T follicular helper cell (primary cell): ENCODE results near the gene CSTF1.

Experiments
- DNase-seq: peaks from one replicate; pipeline ENCODE4 v3.0.0-alpha.2; 2020; ENCODE audit warnings: low read depth

CSTF1 gene

DNA sequence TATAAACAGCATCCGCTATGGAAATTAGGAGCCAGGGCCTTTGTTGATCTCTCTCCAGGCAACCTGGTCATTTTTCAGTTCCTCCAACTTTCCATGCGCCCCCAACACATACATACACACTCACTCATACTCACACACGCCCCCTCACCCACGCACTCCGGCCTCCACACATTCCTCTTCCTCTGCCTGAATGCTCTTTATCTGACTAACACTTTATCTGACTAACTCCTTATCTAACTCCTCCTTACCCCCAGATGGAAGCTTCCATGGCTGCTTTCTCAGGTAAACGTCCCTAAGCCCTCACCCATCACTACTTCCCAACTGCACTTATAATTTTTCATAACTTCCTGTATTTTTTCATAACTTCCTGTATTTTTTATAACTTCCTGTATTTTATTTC, 37.1 kb downstream of the CSTF1 start:
- DNase-seq, result no peak

DNA sequence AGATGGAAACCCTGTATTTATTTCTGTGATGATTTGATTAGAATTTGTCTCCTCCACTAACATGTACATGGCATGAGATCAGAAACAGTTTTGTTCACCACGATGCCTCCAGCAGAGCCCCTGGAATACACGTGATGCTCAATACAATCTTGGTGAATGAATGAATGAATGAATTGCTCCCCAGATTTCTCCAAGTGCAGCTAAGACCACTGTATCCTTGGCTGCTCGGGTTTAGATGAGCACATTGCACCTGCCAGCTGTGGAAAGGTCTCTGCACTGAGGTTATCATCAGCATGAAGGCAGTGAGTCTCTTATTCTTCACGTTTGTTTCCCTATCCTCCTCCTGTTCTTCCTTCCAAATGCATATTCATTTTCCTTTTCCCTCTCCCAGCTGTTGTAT, 37.5 kb downstream of the CSTF1 start:
- DNase-seq, result no peak

DNA sequence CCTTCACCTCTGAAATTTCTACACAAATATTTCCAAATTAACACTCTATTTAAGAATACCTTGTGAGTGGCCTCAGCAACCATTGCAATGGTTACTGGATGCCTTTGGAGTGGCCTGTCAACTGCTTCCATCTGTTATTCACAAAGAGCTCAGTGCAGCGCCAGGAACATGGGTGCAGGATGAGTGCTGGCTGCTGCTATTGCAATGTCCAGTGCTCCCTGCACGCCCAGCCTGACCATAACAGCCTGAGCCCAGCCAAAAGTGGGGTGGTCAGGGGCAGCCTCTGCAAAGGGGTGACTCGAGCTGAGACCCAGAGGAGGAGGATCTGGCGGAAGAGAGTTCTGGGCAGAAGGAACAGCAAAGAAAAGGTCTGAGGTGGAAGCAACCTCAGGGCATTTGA, 38.0 kb downstream of the CSTF1 start:
- DNase-seq, result no peak

DNA sequence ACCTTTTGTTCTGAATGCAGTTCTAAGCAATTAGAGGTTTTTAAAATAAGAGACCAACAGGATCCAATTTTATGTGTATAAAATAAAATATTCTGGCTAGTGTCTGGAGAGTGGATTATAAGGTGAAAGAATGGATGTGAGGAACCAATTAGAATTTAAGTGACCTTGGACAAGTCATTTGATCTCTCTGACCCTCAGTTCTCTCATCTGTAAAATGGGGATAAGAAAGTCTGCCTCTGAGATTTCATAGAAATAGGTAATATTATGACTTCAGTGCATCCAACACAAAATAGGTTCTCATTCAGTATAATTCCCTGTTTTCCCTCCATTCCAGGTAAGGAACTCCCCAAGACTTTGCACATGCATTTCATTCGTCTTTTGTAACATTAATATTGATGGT, 38.5 kb downstream of the CSTF1 start:
- no peak for DNase-seq

DNA sequence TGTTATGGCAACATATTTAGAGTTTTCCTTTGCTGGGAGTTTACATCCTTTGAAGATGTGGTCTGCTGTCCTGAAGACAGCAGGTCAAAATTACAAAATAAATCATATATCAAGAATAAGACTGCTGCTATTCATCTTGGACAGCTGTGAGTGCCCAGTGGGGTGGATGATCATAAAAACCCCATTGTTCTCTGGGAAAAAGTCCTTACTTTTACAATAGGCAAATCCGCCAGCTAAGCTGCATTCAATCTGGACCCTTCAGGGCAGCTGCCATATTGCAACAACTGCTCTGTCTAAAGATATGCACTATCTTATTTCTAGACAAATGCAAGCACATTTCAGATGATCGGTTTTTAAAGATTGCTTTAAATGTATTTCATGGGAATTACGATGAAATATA, 39.0 kb downstream of the CSTF1 start:
- DNase-seq, result no peak

DNA sequence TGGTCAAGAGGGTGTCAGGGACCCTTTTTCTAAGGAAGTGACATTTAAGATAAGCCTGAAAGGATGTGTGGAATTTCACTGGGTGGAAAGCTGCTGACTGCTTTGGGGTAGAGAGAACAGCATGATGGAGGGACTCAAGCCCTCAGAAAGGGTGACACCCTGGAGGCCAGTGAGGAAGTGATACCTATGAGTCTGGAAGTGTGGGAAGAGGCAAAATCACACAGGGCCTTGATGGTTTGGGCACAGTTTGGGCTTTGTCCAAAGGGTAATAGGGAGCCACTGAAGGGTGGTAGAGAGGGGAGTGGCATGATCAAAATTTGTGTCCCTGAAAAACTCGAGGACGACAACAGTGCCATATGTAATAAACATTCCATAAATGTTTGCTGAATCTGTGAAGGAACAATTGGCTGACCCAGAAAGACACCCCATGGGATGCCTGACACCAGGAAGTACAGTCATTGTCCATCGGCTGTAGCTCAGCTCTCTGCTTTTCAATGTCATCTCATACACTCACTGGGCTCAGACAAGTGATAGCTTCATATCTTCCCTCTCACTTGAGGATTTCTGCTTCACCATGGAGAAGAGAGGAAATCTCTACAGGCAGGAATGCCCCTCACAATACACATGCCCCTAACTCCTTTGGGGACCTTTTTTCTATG, 40.9 kb downstream of the CSTF1 start:
- DNase-seq, result no peak

DNA sequence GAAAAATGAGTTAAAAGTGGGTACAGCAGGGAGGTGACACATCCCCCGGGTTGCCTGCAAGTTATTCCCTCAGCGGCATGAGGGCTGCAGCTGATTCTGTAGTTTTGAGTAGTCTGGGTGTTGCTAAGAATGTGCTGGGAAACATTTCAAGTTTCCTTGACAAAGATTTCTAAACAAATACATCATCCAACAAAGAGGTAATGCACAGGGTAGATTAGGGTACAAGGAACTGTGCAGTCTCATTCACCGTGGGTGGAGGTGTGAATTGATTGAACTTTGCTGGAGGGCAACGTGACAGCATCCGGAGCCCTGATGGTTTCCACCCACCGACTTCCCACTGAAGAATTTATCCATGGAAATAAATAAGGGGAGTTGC, 41.4 kb downstream of the CSTF1 start:
- no peak for DNase-seq

DNA sequence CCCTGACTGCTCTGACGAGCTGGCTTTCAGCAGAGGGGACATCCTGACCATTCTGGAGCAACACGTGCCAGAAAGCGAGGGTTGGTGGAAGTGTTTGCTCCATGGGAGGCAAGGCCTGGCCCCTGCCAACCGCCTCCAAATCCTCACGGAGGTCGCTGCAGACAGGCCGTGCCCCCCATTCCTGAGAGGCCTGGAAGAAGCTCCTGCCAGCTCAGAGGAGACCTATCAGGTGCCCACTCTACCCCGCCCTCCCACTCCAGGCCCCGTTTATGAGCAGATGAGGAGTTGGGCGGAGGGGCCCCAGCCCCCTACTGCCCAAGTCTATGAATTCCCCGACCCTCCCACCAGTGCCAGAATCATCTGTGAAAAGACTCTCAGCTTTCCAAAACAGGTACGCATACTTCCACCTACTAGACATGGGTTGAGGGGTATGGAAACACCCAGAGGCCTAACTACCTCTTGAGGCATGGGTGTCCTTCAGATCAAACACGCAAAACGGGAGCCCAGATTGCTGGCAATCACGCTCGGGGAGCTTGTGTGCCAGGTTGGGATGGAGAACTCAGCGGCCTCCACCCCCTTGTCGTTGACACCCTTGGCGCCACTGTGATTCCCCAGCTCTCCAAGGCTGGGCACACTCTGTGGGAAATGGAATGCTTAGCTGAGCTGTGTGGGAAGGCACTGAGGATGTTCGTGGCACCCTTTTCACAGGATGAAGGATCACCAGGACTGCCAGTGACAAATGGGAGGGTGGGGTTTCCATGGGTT, 44.9 kb downstream of the CSTF1 start:
- DNase-seq, result no peak

DNA sequence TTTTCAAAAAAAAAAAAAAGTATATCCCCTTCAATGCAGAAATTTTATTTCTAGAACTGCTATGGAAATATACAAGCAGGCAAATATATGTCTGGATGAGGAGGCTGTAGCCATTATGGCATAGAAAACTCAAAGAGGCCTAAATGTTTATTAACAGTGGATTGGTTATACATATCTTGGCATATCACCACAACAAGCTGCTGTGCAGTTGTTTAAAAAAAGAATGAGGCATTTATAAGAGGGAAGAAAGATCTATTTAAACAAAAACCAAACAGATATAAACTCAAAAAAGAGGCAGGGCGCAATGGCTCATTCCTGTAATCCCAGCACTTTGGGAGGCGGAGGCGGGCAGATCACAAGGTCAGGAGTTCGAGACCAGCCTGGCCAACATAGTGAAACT, 45.8 kb downstream of the CSTF1 start:
- DNase-seq, result no peak

DNA sequence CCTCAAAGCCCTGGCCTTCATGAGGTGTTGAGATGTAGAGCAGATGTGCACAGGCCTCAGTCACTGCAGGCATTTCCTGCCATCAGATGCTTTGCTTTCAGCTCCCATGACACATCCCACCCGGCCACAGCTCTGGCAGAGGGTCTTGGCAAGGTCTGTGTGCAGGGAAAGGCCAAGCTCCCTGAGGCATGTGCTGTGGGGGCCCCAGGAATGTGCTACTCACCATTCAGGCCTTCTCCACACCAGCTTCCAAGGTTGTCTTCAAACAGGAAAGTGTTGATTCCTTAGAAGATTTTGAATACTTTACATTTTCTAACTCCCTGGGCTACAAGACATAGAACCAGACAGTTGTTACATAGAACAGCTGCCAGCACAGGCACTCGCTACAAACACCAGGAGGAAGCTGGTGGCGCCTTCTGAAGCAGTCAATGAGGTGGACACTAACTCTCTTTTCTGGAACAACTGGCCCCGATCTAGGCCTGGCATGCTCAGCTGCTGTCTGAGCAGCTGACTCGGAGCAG, 47.4 kb downstream of the CSTF1 start:
- DNase-seq, result no peak

DNA sequence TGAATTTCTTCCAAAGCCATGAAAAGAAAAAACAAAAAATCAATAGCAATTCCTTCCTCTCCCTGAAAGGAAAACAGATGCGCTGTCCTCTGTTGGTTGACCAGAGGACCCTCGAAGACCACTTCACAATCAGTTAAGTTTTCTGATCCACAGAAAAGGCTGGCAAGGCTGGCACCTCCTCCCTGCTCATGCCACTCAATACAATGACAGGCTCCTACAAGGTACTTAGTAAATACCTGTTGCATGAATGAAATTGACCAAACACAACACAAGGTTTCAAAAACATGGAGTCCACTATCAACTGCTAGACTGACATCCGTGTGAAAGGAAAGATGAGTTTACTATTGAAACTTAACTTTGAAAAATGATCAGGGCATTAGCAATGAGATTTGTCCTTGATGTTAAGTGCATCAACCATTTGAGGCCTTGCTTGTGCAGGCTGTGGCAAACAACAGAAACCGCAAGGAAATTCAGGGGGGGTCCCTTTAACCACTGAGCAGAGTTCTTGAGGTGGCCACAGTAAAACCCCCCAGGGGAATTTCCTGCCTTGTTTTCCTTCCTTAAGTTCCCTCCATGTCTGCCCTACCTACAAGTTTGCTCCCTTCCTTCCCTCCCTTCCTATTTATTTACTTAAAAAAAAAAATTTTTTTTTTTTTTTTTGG, 48.0 kb downstream of the CSTF1 start:
- DNase-seq, result peak; percentile 8

DNA sequence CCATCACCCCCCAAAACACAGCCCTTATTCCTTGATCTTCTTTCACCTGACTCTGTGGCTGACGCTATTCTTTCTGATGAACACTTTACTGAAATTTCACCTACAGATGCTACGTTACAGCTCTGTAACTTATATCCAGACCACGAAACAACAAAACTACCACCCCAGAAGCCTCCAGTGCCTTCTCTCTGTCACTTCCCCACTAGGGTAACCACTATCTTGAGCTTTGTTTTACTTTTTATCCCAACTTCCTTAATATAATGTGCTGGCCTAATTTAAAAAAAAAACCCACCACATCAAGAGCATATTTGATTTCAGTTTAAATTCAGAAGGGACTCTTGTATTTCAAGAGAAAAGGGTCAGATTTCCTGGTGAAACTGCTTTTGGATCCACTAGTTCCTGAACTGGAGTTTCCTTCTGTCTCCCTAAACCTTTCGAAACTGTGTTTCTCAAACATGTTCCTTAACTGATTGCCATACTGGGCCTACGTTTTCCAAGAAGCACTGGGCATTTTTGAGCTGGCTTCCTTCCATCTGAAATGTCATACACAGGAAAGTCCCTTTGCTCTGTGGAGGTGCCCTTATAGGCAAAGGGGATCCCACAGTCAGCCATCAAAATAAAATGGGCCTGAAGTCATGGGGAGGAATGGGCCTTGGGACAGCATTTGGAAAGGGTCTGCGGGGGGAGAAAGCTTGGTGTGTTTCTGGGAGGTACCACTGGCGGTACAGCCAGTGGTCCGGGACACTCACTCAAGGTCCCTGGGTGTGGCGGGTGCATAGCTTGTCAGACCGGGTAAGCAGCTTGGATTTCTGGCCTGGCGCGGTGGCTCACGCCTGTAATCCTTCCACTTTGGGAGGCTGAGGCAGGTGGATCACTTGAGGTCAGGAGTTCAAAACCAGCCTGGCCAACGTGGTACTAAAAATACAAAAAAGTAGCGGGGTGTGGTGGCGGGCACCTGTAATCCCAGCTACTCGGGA, 50.2 kb downstream of the CSTF1 start:
- DNase-seq, result no peak

DNA sequence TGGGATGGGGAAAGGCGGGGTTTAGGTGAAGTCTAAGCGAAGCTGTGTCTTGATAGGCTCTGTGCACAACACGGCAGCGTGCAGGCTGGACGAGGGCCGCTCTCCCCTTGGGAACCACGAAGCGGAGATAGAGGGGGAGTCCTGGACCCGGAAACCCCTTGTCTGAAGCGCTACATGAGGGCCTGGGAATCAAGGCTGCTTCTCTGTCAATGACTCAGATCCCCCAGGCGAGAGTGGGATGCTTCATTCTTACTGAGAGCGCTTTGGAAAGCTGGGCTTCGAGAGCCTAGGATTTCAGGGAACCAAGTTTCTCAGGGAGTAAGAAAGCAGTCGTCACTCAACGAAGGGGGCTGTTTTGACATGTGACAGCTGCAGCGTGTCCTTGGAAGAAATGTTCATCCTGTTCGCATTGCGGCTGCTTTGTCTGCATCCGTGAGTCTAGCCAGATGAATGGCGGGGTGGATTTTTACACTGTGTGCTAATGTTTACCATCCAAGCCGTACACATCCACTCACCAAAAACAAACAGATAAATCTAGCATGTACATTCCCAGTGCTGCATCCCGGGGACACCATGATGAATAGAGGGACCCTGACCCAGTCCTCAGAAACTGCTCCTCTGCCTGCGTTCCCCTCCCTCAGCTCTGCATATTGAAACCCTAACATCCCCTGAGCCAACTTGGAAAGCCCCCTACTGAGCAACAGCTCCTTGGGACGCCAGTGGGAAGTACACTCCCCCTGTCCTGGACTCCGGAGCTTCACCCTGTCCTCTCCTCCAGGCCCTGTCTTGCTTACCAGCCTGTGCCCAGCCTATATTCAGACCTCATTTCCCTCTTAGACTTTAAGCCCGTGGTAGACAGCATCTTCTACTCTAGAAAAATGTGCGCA, 51.5 kb downstream of the CSTF1 start:
- no peak for DNase-seq

DNA sequence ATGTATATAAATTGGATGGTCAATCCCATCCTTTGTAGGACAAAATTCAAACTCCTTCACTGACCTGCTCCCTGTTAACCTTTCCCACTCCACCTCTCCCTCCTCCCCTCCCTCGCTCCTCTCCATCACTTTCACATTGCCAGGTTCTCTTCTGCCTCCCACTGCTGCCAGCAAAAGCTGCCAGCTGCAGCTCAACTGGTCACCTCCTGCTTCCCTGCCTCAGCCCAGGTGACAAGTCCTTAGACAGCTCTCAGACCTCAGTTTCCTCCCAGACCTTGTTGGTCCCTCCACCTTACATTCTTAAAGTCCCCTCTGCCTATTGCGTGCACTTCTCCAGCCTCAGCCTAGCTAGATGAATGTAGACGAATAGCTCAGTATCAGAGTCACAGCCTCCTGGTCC, 52.7 kb downstream of the CSTF1 start:
- no peak for DNase-seq

DNA sequence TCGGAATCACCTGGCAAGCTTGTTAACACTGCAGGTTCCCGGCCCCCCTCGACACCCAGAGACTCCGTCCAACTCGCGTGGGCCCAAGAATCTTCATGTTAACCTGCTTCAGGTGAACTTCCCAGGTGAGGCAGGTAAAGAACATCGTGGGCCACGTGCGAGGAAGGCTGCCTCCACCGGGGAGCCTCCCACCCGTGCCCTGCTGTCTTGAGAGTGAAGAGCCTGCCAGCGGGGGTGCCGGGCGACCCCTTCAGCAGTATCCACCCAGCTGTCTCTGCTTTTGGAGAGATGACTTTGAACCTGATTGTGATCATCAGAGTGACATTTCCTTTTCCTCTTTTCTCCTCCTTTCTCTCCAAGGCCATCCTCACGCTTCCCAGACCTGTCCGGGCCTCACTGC, 53.1 kb downstream of the CSTF1 start:
- no peak for DNase-seq

DNA sequence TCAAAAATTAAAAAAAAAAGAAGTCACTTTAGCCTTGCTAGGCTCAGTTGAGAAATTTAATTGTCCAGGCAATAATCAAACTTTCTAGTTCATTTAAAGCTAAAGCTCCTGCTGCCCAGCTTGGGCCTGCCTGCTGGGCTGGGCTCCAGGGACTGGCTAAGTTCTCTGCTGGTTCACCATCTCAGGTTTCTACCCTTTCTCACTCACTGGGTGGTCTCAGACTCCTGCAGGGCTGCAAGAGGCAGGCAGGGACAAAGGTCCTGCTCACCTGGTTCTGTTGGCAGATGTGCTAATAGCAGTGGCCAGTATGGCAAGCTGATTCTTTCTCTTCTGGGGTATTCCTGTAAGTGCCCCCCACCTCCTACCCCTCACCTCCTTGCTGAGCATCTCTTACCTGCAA, 54.8 kb downstream of the CSTF1 start:
- no peak for DNase-seq

DNA sequence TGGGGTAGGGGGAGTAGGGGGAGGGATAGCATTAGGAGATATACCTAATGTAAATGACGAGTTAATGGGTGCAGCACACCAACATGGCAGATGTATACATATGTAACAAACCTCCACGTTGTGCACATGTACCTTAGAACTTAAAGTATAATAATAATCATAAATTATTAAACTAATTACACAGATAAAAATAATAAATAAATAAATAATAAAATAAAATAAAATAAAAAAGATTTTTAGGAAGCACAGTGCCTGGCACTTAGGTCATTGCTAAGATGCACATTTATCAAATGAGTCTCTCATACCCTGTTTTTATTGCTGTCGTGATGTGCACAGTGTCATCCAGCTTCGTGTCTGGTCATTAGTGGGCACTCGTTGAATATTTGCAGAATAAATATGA, 57.0 kb downstream of the CSTF1 start:
- no peak for DNase-seq

DNA sequence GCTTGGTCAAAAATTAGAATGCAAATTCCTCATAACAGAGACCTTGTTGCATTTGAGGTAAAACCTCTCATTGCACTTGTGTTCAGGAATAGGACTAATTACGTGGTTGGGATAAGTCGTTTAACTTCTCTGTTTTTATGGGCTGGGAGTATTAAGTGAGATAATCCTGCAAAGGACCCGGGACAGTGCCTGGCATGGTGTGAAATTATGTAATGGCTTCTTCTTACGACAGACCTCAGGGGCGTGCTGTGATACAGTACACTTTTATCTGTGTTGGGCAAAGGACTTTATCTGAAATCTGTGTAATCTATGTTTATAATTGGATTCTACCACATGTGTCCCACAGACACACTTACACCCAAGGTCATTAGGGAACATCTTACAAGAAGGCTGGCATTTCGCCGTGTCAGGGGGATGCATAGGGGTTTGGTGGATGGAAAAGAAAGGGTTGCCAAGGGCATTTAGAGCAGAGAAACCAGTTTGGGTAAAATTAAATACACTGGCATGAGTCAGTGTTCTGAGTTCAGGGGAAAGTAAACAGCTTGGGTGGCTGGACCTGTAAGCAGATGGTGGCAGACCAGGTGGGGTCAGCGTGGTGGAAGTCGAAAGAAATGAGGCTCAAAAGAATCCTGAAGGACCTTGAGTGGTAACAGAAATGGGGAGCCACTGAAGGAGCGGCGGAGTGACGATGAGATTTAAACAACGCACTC, 58.8 kb downstream of the CSTF1 start:
- no peak for DNase-seq

DNA sequence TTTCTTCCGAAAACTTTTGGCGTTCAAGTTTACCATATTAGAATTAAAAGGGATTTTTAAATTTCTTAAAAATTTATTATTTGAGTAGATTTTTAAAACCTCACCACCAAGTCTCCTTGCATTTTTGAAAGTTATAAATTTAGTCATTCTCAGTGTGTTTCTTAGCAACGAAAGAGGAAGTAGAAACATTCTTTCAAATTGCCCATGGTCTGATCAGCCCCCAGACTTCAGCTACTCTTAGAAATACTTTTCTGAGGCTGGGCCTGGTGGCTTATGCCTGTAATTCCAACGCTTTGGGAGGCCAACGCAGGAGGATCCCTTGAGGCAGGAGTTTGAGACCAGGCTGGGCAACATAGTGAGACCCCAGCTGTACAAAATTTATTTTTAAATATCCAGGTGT, 60.9 kb downstream of the CSTF1 start:
- no peak for DNase-seq

DNA sequence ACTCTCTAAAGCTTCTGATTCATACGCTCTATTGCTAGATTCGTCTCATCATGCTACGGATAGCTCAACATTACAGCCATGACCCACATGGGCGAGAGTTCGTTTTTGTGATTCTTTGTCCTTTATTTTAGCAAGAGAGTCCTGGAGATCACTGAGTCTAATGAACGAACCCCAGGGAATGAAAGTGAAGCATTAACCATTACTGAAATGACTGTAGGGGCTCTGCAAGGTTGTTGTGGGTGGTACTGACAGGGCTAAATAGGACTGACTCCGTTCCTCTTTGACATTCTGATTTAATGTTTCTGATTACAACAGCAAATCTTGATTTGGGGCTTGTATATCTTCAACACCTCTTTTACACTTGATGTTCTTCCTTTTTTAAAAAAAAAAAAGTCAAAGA, 62.3 kb downstream of the CSTF1 start:
- DNase-seq, result no peak
